Adrenal gland (tissue), 19 donors: ENCODE results near the gene BEND6. TPM values are rescaled to one million over a fixed set of nuclear protein-coding genes. Genes with fewer than 3 reads are reported as not detected.

Experiments
- DNase-seq, 7 donors: peaks; one replicate each; pipeline ENCODE4 v3.0.0-alpha.2; 2019 to 2020
- H3K27ac ChIP-seq, 5 donors: fragments of 200-600 bp; sonication (generic) in 4 of 5; 1 replicate in 3 of 5; 2 replicates in 2 of 5; pipeline versions ENCODE4 v1.5.1 to v1.8.0; 2016 to 2020; ENCODE audit warnings: mild to moderate bottlenecking in 1 of 5
- H3K27me3 ChIP-seq: fragments of 200-600 bp; 2 replicates; pipeline ENCODE4 v1.8.0; 2021
- H3K36me3 ChIP-seq, 2 donors: fragments of 200-600 bp; replicated peaks in 1 of 2; 1 replicate in 1 of 2; 2 replicates in 1 of 2; pipeline versions ENCODE4 v1.5.1 to v1.8.0; 2018 to 2022
- H3K4me1 ChIP-seq, 2 donors: fragments of 200-600 bp; replicated peaks in 1 of 2; 1 replicate in 1 of 2; 2 replicates in 1 of 2; pipeline versions ENCODE4 v1.5.1 to v1.8.0; 2018 to 2021
- H3K4me3 ChIP-seq, 4 donors: fragments of 200-600 bp; sonication (generic) in 3 of 4; one replicate each; pipeline ENCODE4 v1.5.1; 2016 to 2018
- H3K9me3 ChIP-seq, 3 donors: fragments of 200-600 bp; sonication (generic) in 1 of 3; replicated peaks in 1 of 3; 1 replicate in 2 of 3; 2 replicates in 1 of 3; pipeline versions ENCODE4 v1.5.1 to v1.8.0; 2016 to 2021
- POLR2A ChIP-seq, 2 donors: fragments of 450-650 bp; IDR thresholded peaks; one replicate each; pipeline ENCODE4 v1.6.1; 2017; ENCODE audit warnings: antibody characterized with exemption in 2 of 2, mild to moderate bottlenecking in 2 of 2, moderate library complexity in 1 of 2
- WGBS, 4 donors: extraction: QIAGEN DNeasy Blood & Tissue Kit in 2 of 4; methylation state at CpG; one replicate each; pipeline versions ENCODE4 v1.1.5 to v1.1.7; 2013 to 2017; 5-methylcytosine and 5-hydroxymethylcytosine counted together
- intact Hi-C, 2 donors: fragments of 100-400 bp; cut with DNase I; formaldehyde crosslinking; loops; one replicate each; pipeline versions ENCODE4 v1.14.1 to v1.15.0; 2022 to 2023
- long read RNA-seq, 10 donors: library from polyadenylated mRNA in 3 of 10; unstranded in 2 of 10; stranded (forward) in 1 of 10; transcript quantifications; one replicate each; pipeline ENCODE4 v2.0.0 and lab custom pipeline, GENCODE V29; 2021 to 2026
- polyA plus RNA-seq, 3 donors: library from polyadenylated mRNA; stranded (reverse); fragments of 200-250 nt in 2 of 3; fragments of 350-450 nt in 1 of 3; fragmentation: Illumina TruSeq in 1 of 3; extraction: RNeasy Lipid Tissue Mini Kit (QIAGEN cat#74804) in 1 of 3; gene quantifications; one replicate each; pipeline ENCODE4 v1.2.3, GENCODE V29; 2013 to 2014
- total RNA-seq, 9 donors: library from RNA; depleted of rRNA in 4 of 9; stranded (reverse); fragments of >200 nt in 4 of 9; fragments of 120-200 nt in 1 of 9; fragmentation: NEBNext Ultra II Directional in 1 of 9; extraction: Animal tissue kit (Norgen Biotek cat#: 25700) in 1 of 9; gene quantifications; one replicate each; pipeline versions ENCODE4 v1.1.0 to v1.2.4, GENCODE V29; 2013 to 2023
- TF ChIP-seq, protein P1 (sequence below), 6 experiments: fragments of 450-650 bp in 4 of 6; fragments of 200-600 bp in 2 of 6; sonication (generic) in 1 of 6; IDR thresholded peaks; 1 replicate in 5 of 6; 2 replicates in 1 of 6; pipeline versions ENCODE4 v1.5.1 to v1.8.0; 2016 to 2021; ENCODE audit warnings: antibody characterized with exemption in 6 of 6, mild to moderate bottlenecking in 2 of 6, moderate library complexity in 1 of 6
- donor health status: healthy with polysubstance abuse.
- donor health status: Bipolar disorder and iron deficiency.
- donor health status: DM: yes; HTN: yes; CAD: no.
- donor health status: DM: no; HTN: no; CAD: no.
- donor health status: DM: no; HTN: no; CAD: no.
- donor health status: DM: yes; HTN: yes; CAD: no.

The BEND6 gene
- 1 to 10 TPM in 7 of 9 donors, under 1 TPM in 1, not detected in 1; 0.92 to 6.0 (median 1.2) TPM for total RNA-seq
- polyA plus RNA-seq, result 1 to 10 TPM in 2 of 3 donors, under 1 TPM in 1; 0.67 to 5.4 (median 2.2) TPM
- long read RNA-seq, donor 1, result 0 reads
- long read RNA-seq, donor 2, partial matches to known transcripts, result 0 of 1 reads
- long read RNA-seq, donor 2, other reads (novel, unspliced or antisense), result 0 of 1 reads
- long read RNA-seq, donor 3, partial matches to known transcripts, result 0 of 2 reads
- long read RNA-seq, donor 3, other reads (novel, unspliced or antisense), result 0 of 2 reads
- long read RNA-seq, donor 4, partial matches to known transcripts, result 0 of 1 reads
- long read RNA-seq, donor 4, other reads (novel, unspliced or antisense), result 1 of 1 reads
- long read RNA-seq, donor 5, partial matches to known transcripts, result 0 of 1 reads
- long read RNA-seq, donor 5, other reads (novel, unspliced or antisense), result 0 of 1 reads
- long read RNA-seq, donor 6, result 0 reads
- long read RNA-seq, donor 7, partial matches to known transcripts, result 0 of 3 reads
- long read RNA-seq, donor 7, other reads (novel, unspliced or antisense), result 0 of 3 reads
- long read RNA-seq, donor 8, result 0 reads
- long read RNA-seq, donor 9, partial matches to known transcripts, result 0 of 1 reads
- long read RNA-seq, donor 9, other reads (novel, unspliced or antisense), result 0 of 1 reads
- long read RNA-seq, donor 10, result 0 reads

GRCh38 chr6:56954403-56955170, at the start of gene BEND6:
TSS of gene BEND6 (plus strand) at chr6:56955107. CDS start at chr6:56981811, 26,704 bp downstream.
- Histone ChIP-seq H3K4me3 (peak within 1 kb of the TSS in 3 of 4 donors; percentile 26 to 73 (median 50)), H3K4me1 (peaks cover 7 to 19% of the 10 kb centered on the region in 2 donors), H3K36me3 (no peaks in the 10 kb centered on the region), H3K27me3 (peaks cover 10% of the 10 kb centered on the region), H3K27ac (peak within 1 kb of the TSS in 2 of 5 donors; percentile 67 to 78), H3K9me3 (no peaks in the 10 kb centered on the region)
- TF ChIP-seq, protein P1, sequence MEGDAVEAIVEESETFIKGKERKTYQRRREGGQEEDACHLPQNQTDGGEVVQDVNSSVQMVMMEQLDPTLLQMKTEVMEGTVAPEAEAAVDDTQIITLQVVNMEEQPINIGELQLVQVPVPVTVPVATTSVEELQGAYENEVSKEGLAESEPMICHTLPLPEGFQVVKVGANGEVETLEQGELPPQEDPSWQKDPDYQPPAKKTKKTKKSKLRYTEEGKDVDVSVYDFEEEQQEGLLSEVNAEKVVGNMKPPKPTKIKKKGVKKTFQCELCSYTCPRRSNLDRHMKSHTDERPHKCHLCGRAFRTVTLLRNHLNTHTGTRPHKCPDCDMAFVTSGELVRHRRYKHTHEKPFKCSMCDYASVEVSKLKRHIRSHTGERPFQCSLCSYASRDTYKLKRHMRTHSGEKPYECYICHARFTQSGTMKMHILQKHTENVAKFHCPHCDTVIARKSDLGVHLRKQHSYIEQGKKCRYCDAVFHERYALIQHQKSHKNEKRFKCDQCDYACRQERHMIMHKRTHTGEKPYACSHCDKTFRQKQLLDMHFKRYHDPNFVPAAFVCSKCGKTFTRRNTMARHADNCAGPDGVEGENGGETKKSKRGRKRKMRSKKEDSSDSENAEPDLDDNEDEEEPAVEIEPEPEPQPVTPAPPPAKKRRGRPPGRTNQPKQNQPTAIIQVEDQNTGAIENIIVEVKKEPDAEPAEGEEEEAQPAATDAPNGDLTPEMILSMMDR (IDR thresholded peaks at IDR 0.05), result no peak
- TF ChIP-seq POLR2A (IDR thresholded peaks at IDR 0.05), result peak; percentile 36 to 61
- intact Hi-C loops, result no loop called here
- WGBS, 4 donors, result 0 to 2% (median 1%) methylated on average over 25 to 107 of the region's 107 CpGs; no CpG with 5 or more reads in 1 of the 4 donors
- peak; percentile 25 to 65 (median 47) for DNase-seq

DNA sequence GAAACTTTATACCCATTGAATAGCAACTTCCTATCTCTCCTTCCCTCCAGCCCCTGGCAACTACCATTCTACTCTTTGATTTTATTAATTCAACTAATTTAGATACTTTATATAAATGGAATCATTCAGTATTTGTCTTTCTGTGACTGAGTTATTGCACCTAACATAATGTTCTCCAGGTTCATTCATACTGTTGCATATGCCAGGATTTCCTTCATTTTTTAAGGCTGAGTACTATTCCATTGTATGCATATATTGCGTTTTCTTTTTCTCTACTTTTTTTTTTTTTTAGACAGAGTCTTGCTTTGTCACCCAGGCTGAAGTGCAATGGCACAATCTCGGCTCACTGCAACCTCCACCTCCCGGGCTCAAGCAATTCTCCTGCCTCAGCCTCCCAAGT, 49.5 kb upstream of the BEND6 start:
- Histone ChIP-seq H3K27ac (no peak overlapping the region), H3K4me3 (no peak overlapping the region), H3K4me1 (peaks cover 0 to 7% of the 10 kb centered on the region in 2 donors), H3K36me3 (no peaks in the 10 kb centered on the region), H3K27me3 (no peaks in the 10 kb centered on the region), H3K9me3 (no peaks in the 10 kb centered on the region)
- TF ChIP-seq, protein P1 (IDR thresholded peaks at IDR 0.05), result no peak
- TF ChIP-seq POLR2A (IDR thresholded peaks at IDR 0.05), result no peak
- intact Hi-C loops, result loop anchor here (5.0 to 10.0 kb wide), 3 partner anchors 109 to 417 kb away; no protein-coding TSS in a partner anchor
- WGBS, 4 donors, result 80 to 87% (median 83%) methylated on average over 3 of the region's 3 CpGs
- no peak for DNase-seq

GRCh38 chr6:56906752-56907151, 48.2 kb upstream of the BEND6 start:
- H3K27ac ChIP-seq, result no peak overlapping the region
- TF ChIP-seq, protein P1 (IDR thresholded peaks at IDR 0.05), result no peak
- TF ChIP-seq POLR2A (IDR thresholded peaks at IDR 0.05), result no peak
- no peaks in the 10 kb centered on the region for H3K27me3 ChIP-seq
- WGBS, 4 donors, result 68 to 74% (median 70%) methylated on average over 3 of the region's 3 CpGs
- intact Hi-C loops, result loop anchor here (5.0 to 10.0 kb wide), 3 partner anchors 108 to 416 kb away; no protein-coding TSS in a partner anchor
- H3K4me3 ChIP-seq, result no peak overlapping the region
- H3K9me3 ChIP-seq, result no peaks in the 10 kb centered on the region
- H3K4me1 ChIP-seq, result peaks cover 0 to 7% of the 10 kb centered on the region in 2 donors
- DNase-seq, result no peak
- H3K36me3 ChIP-seq, result no peaks in the 10 kb centered on the region
